Ishikawa (cell line): Measurements from ENCODE around the gene OGT.

ENCODE experiments used
- EP300 ChIP-seq: IDR thresholded peaks from 2 replicates; pipeline ENCODE4 v1.6.1; 2012; ENCODE audit warnings: borderline replicate concordance
- FOXM1 ChIP-seq: IDR thresholded peaks from 2 replicates; pipeline ENCODE4 v1.6.1; 2012; ENCODE audit warnings: low read depth, borderline replicate concordance
- REST ChIP-seq: IDR thresholded peaks from 2 replicates; pipeline ENCODE4 v1.6.1; 2012; ENCODE audit warnings: low read depth, mild to moderate bottlenecking
- TCF12 ChIP-seq: IDR thresholded peaks from 2 replicates; pipeline ENCODE4 v1.6.1; 2012; ENCODE audit warnings: low read depth
- USF1 ChIP-seq: IDR thresholded peaks from 2 replicates; pipeline ENCODE4 v1.6.1; 2012

DNA sequence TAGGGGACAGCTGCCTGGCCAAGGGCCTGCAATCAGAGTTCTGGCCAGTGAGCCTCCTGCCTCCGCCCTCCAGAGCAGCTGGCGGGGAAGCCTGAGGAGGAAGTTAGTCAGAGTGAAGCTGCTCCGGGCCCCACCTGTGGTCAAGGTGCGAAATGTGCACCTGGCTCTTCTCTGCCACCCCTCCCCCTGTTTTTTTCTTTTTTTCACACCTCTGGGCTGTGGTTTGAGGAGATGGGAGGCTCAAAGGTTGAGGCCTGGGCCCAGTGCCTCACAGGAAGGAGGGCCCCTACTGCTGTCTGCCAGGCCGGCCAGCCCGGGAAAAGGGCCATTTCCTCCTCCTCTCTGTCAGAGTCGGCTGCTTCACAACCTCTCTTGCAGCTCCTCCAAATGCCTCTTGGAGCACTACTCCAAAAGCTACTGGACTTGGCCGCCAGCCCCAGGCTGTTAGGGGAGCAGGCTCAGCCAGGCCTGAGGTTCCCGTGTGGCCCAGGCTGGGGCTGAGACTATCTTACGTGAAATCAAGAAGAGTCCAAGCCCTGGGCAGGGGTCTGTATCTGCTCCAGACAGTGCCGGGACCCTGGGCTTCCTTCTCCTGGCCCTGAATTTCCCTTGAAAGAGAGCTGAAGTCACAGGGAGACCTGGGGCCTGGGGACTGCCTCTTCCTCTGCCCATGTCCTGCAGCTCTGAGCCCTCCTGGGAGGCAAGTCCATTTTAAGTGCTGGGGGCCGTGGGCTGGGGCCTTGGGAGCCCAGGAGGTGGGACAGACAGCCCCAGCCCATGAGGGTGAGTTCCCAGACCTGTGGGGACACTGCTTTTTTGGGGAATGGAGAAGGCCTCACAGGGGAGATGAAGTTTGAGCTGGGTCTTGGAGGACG lies 89.9 kb downstream of the OGT start:
- no peak for TF ChIP-seq EP300
- TF ChIP-seq USF1, result no peak
- no peak for TF ChIP-seq FOXM1
- TF ChIP-seq REST, result no peak
- TF ChIP-seq TCF12, result no peak
